Stimulated activated CD8-positive, alpha-beta memory T cell treated with anti-CD3 and anti-CD28 coated beads, Interleukin-12 subunit alpha, Interleukin-12 subunit beta, amount 100 ng/mL, for 24 hours (primary cell): Measurements from ENCODE around the gene TRIM25.

Experiments used
- DNase-seq: peaks from one replicate; pipeline ENCODE4 v3.0.0-alpha.2; 2020; ENCODE audit errors: extremely low read depth

The TRIM25 gene

DNA sequence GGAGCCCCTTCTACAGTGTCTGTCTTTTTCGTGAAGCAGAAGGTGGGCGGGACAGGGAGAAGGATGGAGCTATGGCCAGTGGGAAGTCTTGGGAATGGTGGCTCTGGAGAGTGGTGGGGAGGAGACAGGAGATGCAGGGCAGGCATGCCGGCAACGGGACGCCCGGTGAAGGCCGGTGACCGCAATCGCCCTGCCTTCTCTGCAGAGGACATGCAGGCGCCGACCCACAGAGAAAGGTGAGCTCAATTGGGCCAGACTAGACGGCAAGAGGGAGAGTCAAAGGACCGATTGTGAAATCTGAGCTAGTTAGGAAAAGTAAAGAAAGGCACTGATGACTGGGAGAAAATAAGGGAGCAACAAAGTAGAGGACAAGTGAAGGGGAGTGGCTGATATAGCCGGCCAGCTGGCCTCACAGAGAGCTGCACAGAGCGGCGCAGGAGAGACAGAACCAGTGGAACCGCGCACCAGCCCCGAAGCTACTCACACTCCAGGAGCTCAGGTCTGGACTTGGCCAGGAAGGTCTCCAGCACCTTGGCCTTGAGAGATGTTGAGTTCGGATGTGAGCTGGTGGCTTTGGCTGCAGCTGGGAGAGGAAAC lies 18.9 kb downstream of the TRIM25 start:
- no peak for DNase-seq

DNA sequence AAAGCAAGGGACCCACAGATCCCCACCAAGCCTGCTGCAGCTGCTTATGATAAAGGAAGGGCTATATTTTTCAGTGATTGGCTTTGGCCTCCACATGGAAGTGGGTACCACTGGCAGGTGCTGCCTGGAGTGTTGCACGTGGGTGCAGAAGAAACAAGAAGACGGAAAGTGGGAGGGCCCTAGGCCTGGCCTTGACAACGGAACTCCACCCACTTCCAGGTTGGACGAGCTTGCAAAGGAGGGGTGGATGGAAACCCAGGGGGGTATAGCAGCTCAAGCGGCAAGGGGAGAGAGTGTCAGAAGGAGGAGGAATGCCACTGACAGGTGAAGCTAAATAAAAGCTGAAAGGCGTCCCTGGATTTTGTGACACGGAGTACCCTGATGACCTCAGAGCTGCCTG lies 20.3 kb downstream of the TRIM25 start:
- no peak for DNase-seq

DNA sequence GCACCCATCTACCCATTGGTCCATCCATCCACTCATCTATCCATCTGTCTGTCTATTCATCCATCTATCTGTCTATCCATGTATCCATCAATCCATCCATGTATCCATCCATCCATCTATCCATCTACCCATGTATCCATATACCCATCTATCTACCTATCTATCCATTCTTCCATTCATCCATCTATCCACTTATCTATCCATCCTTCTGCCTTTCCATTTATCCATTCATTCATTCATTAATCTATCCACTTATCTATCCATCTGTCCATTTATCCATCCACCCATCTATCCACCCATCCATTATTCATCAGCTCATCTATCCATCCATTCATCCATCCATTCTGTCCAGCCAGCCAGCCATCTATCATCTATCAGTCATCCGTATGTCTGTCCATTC lies 21.5 kb downstream of the TRIM25 start:
- DNase-seq, result no peak

DNA sequence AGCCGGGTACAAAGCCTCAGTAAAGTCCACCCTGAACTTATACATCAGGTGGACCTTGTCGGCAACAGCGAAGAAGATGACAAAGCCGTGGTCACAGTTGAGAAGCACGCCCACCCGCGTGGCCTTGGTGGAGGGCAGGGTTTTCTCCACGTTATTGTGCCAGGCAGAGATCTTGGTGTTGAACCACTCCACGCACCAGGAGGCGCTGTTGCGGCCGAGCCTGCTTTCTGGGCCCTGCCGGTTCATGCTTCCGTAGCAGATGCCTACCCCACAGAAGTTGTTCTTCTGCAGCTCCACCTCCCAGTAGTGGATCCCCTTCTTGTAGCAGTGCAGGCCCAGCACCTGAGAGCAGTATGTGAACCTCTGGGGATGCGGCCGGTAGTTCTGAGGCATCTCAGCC lies 22.1 kb downstream of the TRIM25 start:
- DNase-seq, result no peak

DNA sequence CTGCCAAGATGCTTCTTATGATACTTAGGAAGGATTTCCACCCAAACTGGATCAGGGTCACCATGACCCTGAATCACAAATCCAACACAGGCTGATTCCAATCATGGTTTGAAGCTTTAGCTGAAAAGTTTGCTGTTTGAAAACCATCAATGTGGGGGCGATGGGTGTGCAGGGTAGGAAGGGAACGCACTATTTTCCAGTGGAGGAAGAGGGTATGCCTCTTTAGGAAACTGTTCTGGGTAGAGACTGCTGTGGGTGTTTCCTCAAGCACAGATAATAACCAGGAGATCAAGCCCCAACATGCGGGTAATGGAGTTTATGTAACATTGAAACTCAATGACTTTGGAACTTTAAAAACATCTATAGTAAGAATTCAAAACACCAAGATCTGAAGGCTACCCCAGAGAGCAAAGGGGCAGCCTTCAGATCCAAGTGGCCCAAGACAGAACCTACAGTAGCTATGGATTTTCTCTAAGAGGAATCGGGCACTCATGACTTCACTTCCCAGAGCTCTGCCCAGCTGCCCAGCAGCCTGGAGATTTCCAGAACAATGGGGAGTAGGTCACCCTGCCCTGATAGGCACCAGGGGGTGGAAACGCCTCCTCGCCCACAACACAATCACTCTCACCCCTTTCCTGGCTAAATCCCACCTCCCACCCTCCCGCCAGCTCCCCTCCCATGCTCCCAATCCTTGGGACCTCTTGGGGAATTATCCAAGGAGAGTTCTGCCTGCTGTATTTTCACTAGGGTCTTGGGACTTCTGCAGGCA lies 22.8 kb downstream of the TRIM25 start:
- DNase-seq, result no peak

DNA sequence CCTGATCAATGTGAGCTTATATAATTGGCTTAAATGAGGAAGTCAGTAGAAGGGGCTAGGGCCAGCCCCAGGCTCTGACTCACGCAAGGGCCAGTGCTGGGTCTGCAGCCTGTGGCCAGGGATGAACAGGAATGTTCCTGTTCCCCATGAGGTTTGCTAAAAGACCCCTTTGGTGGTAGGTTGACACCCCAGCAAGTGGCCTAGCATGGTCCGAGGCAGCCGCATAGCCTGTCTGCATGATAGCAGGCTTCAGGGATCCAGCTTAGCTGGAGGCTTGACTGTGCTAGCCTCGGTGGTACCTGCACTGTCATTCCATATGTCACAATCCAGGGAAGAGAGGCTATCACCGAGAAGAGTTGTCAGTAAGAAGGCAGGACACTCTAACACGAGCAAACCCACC lies 23.5 kb downstream of the TRIM25 start:
- no peak for DNase-seq

DNA sequence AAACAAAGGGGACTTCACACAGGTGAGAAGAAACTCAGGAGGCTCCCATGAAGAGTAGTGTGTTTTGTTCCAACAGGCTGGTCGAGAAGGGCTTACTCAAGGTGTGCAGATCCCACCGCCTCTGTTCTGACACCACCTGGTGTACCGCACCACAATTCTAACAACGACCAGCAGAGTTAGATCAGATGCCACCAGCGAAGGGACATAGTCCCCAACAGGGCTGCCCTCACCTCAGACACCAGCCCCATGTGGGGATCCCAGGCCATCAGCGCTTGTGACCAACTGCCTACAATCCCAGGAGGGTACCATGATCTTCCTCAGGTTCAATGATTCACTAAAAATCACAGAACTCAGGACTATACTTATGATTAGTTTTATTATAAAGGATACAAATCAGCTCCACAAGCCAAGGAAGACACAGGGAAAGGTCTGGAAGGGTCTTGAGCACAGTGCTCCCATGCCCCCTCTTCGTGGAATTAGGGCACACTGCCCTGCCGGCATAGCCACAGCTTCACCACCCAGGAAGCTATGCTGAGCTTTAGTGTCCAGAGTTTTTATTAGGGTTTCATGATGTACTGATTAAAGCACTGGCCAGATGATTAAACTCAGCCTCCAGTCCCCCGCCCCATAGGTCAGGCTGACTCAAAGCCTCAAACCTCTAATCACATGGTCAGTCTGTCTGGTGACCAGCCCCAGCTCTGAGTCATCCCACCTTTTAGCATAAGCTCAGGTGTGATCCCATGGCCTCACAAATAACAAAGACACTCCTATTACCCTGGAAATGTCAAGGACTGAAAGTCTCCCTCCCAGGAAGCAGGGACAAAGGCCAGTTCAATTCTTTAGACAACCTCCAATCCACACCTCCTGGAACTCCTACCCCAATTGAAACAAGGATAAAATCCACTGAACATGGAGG lies 26.0 kb downstream of the TRIM25 start:
- no peak for DNase-seq

DNA sequence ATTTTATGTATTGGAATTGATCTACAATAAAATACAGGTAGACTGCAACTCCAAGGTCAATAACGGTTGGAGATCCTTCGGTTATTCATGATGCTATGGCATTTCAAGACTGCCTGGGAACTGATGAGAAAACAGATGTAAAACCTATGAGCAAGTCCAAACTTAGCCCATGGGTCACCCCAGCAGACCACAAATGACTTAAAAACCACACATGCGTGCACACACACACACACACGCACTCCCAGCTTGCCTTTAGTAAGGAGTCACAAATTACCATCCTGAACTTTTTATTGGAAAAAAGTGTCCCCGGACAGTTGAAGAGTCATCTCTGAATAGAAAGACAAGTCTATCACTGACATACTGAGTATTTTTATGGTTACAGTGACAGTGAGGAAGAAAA lies 26.7 kb downstream of the TRIM25 start:
- no peak for DNase-seq

DNA sequence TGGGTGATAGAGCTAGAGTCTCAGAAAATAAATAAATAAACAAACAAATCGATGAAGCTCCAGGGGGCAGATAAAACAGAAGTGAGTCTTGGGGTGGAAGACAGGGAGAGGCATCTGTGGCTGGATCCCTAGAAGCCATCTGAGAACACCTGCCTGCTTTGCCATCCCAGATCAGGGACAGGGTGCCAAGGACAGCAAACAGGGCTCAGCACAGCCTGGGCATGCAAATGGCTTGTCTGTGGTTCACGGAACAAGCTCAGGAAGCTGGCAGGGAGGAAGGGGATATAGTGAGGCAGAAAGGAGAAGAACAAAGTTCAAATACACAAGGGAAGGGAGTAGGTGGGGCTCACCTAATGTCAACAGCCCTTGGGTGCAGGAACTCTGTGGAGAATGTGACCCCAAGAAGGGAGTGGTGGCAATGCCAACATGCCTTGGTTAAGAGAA lies 27.5 kb downstream of the TRIM25 start:
- DNase-seq, result no peak

DNA sequence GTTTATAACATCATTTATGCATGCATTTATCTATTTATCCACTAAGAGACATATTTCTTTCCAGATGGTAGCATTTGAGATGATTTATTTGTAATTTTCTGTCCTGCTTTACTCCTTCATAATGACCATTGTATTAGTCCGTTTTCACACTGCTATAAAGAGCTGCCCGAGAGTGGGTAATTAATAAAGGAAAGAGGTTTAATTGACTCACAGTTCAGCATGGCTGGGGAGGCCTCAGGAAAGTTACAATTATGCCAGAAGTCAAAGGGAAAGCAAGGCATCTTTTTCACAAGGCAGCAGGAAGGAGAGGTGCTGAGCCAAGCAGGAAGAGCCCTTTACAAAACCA lies 28.6 kb downstream of the TRIM25 start:
- no peak for DNase-seq

DNA sequence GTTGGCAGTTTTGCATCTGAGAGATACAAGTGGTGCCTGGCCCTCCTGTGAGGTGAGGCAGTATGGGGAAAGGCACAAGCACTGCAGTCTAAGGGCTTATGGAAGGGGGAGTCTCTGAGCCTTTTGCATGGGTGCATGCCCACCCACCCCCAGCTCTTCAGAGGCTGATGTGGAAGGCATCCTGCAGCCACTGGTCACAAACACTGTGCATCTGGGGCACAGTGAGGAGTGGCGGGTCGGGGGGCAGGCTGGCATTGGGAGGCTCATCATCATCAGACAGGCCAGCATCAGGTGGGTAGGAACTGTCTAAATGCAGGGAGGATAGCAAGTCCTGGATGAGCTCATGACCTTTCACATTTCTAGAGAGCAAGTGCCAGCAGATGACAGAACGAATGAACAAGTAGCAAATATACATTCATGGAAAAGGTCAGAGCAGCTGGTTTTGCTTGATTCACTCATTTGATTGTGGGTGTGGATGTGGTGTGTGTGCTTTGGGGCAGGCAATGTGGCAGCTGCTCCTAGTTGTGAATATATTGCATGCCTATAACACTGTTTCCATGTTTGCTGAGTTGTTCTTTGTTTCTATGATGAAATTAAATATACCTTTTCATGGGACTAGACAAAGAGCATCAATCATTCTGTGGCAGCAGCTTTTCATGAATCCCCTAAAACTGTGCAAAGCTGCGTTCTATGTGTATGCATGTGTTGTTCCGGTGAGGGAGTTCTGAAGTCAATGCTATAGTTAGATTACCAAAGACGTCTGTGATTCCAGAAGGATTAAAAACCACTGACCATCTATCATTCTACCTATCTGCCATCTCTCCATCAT lies 29.2 kb downstream of the TRIM25 start:
- no peak for DNase-seq

DNA sequence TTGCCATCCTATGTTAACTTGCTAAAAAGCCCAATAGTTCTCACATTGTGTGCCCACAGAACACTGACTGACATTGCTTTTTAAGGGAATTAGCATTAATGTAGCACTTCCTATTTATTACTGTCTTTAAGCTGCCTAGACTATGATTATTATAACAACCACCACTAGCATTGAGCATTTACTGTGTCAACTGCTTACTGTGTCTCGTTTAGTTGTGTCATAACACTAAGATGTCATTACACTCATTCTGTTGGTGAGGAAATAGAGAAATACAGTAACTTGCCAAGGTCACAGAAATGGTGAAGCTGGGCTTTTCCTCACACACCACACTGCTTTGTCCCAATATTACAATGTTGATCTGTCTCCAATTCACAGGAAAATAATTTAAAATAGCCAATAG lies 30.2 kb downstream of the TRIM25 start:
- DNase-seq, result no peak

DNA sequence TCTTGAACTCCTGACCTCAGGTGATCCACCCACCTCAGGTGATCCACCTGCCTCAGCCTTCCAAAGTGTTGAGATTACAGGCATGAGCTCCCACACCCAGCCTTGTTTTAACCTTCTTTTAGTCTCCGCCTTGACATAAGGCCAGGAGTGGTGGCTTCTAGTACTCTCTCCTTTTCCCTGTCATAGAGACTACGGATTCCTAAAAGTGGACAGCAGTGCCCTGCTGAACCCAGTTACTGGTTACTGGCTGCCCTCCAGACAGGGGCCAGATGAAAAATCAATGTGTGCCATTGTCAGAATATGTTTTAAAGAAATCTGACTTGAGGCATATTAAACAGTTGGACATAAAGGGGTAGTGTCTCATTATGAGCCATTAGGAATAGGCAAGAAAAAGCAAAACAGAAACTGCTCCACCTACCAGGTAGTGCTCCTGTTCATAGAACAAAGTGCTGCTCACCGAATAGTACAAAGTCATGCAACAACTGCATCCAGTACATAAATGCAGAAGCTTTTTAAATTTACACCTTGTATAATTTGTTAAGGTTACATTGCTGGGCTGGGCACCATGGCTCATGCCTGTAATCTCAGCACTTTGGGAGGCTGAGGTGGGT lies 32.1 kb downstream of the TRIM25 start:
- DNase-seq, result no peak

DNA sequence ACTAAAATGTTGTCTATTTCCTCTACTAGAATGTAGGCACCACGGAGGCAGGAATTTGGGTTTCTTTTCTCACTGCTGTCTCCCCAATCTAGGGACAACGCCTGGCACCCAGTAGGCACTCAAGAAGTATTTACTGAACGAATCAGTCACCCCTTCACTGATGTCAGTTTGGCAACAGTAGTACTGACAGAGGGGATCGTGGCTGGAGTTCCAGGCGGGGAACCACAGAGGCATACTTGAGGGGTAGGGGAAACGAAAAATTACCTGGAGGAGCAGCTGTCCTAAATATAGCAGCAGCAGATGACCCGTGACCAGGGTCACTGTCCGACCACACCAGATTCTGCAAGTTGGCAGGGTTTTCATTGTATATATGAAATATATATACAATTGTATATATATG lies 33.3 kb downstream of the TRIM25 start:
- DNase-seq, result no peak

DNA sequence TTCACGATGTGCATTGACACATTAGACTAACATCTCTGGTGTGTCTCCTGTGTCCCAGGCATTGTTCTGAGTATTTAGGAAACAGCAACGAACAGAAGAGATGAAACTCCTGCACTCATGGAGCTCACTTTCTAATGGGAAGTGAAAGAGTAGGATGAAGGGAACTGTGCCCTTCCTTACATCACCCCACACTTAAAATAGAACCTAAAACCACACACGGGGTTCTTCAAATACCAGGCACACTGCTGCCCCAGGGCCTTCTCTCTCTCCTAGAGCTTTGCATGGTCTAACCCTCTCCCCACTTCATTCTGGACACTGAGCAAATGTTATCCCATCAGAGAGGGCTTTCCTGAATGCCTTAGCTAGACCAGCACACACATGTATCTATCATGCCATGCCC lies 33.7 kb downstream of the TRIM25 start:
- no peak for DNase-seq

DNA sequence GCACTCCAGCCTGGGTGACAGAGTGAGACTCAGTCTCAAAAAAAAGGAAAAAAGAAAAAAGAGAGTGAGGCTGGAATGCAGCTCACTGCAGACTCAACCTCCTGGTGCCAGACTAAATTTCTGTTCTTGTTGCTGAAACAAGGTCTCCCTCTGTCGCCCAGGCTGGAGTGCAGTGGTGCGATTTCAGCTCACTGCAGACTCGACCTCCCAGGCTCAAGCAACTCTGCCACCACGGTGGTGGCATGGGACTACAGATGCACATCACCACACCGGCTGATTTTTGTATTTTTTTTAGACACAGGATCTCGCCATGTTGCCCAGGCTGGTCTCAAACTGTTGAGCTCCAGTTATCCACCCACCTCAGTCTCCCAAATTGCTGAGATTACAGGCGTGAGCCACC lies 34.6 kb downstream of the TRIM25 start:
- DNase-seq, result no peak

DNA sequence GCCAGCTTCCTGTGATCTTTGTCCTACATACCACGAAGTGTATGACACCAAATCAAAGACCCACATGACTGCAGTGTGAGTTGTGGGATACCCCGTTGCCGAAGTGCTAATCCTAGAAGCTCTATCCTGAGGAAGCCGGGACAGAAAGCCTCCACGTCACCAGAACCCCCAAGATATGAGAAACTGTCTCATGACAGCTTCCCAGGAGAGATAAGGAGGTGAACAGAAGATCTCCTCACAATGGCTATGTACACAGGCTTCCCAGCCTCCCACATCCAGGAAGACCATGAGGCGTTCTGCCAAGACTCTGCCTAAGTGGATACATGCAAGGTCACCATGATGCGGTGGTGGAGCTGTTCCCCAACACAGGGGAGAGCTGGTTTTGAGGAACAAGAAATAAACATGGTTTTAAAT lies 37.1 kb downstream of the TRIM25 start:
- DNase-seq, result no peak

DNA sequence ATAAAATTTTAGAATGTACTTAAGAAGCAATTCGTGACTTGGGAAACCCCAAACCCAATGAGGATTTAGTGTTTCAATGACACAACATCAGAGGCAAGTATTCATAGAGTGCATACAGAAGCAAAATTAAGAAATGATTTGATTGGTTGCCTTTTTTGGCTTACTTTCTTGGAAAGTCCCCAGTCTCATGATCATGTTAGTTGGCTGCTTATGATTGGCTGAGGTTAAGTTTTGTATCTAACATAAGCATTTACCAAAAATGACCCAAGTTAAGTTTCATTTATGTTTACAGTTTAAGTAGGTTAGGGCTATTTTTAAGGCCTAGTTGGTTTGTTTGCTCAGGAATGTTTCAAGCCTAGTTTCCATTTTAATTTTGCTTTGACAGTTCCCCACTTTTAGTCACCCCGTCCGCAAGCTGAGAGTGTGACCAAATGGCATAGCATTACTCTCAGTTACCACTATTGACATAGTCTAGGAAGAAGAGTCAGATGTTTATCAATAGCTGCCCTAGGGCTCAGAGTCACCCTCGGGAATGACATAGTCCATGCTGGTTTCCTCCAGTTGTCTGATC lies 43.7 kb downstream of the TRIM25 start:
- no peak for DNase-seq

DNA sequence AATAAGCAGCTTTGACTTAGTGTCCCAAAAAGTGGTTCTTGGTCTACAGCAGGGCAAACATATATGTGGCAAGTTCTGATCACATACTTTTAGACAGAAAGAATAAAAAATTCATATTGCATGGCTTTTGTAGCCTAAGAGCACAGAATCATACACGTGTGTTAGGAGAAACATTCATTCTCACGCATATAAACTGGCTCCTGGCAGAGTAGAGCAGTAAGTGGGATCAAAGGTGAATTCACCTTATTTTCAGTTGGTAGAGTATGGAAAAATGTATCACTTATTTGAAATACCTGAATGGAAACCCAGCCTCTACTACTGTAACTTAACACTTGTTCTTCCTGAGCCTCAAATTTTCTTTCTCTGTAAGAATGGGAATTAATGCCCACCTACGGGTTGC lies 45.1 kb downstream of the TRIM25 start:
- no peak for DNase-seq

DNA sequence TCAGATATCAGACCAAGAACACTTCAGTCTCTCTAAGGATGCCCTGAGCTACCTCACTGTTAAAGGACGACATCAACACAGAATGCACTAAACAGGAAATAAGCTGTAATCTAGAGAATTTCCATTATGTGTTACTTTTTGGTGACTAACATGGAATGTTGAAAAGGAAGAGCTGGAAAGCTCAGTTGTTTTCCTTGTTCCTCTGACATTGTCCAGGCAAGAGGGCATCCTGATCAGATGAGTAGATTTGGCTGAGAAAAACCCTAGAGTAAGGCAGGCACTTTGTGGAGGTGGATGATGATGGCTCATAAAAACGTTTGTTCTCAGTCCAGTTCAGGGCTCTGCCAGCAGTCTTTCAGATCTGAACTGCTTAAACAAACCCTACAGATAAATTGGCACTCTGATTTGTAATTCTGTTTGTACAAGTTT lies 45.9 kb downstream of the TRIM25 start:
- DNase-seq, result no peak

DNA sequence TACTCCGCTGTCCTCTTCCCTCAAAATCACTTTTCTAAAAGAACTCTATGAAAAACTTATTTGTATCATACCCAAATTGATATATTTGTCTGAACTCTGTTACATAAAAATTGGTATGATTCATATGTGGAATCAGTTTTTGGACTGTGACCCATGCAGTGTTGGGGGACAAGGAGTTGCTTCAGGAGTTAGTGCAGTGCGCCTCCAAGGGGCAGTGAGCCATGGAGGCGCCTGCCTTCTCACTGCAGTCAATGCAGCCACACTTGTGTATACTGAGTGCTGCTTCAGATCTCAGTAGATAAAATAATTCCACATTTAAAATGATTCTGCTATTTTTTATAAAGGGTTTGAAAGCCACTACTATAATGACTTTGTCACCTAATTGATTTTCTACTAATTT lies 47.4 kb downstream of the TRIM25 start:
- no peak for DNase-seq
